Ishikawa (cell line): Measurements from ENCODE around the gene THBS2.

Source experiments
- CREB1 ChIP-seq: IDR thresholded peaks from 2 replicates; pipeline ENCODE4 v1.6.1; 2012; ENCODE audit warnings: low read depth
- EP300 ChIP-seq: IDR thresholded peaks from 2 replicates; pipeline ENCODE4 v1.6.1; 2012; ENCODE audit warnings: borderline replicate concordance
- FOXM1 ChIP-seq: IDR thresholded peaks from 2 replicates; pipeline ENCODE4 v1.6.1; 2012; ENCODE audit warnings: low read depth, borderline replicate concordance
- RAD21 ChIP-seq: IDR thresholded peaks from 2 replicates; pipeline ENCODE4 v1.6.1; 2012; ENCODE audit warnings: low read depth
- YY1 ChIP-seq: IDR thresholded peaks from 2 replicates; pipeline ENCODE4 v1.6.1; 2012; ENCODE audit warnings: low read depth
- TF ChIP-seq, protein P1 (sequence below): IDR thresholded peaks from 2 replicates; pipeline ENCODE4 v1.6.1; 2012
- TF ChIP-seq, protein P2 (sequence below): IDR thresholded peaks from 2 replicates; pipeline ENCODE4 v1.6.1; 2012; ENCODE audit warnings: low read depth, mild to moderate bottlenecking
- TF ChIP-seq, protein P3 (sequence below): IDR thresholded peaks from 2 replicates; pipeline ENCODE4 v1.6.1; 2012

DNA sequence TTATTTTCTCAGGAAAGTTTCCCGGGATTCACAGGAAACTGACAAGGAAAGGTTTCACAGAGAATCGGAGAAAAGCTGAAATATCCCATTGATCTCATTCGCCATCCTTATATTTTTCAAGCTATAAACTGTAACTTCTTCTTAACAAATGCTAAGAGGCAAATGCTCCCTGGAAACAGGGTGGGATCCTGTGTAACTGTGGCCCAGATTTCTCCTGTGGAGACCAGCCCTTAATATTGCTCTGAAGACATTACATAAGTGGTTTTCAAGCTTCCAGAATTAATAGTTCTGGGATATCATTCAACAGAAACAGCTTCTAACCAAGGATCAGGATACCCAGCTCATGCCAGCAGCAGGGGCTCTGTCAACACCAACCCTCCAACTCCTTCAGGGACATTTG lies 69.2 kb downstream of the THBS2 start:
- no peak for TF ChIP-seq CREB1
- no peak for TF ChIP-seq YY1
- TF ChIP-seq, protein P1, sequence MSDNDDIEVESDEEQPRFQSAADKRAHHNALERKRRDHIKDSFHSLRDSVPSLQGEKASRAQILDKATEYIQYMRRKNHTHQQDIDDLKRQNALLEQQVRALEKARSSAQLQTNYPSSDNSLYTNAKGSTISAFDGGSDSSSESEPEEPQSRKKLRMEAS, result no peak
- no peak for TF ChIP-seq EP300
- TF ChIP-seq RAD21, result no peak
- TF ChIP-seq, protein P2, sequence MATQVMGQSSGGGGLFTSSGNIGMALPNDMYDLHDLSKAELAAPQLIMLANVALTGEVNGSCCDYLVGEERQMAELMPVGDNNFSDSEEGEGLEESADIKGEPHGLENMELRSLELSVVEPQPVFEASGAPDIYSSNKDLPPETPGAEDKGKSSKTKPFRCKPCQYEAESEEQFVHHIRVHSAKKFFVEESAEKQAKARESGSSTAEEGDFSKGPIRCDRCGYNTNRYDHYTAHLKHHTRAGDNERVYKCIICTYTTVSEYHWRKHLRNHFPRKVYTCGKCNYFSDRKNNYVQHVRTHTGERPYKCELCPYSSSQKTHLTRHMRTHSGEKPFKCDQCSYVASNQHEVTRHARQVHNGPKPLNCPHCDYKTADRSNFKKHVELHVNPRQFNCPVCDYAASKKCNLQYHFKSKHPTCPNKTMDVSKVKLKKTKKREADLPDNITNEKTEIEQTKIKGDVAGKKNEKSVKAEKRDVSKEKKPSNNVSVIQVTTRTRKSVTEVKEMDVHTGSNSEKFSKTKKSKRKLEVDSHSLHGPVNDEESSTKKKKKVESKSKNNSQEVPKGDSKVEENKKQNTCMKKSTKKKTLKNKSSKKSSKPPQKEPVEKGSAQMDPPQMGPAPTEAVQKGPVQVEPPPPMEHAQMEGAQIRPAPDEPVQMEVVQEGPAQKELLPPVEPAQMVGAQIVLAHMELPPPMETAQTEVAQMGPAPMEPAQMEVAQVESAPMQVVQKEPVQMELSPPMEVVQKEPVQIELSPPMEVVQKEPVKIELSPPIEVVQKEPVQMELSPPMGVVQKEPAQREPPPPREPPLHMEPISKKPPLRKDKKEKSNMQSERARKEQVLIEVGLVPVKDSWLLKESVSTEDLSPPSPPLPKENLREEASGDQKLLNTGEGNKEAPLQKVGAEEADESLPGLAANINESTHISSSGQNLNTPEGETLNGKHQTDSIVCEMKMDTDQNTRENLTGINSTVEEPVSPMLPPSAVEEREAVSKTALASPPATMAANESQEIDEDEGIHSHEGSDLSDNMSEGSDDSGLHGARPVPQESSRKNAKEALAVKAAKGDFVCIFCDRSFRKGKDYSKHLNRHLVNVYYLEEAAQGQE, result no peak
- TF ChIP-seq FOXM1, result no peak
- TF ChIP-seq, protein P3, sequence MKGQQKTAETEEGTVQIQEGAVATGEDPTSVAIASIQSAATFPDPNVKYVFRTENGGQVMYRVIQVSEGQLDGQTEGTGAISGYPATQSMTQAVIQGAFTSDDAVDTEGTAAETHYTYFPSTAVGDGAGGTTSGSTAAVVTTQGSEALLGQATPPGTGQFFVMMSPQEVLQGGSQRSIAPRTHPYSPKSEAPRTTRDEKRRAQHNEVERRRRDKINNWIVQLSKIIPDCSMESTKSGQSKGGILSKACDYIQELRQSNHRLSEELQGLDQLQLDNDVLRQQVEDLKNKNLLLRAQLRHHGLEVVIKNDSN, result no peak
